GM13976 (cell line): Measurements from ENCODE around the gene C17orf114.

ENCODE experiments used
- DNase-seq: peaks from one replicate; pipeline ENCODE4 v3.0.0; 2012; ENCODE audit warnings: low spot score
- CTCF ChIP-seq: IDR thresholded peaks from 2 replicates; pipeline ENCODE4 v1.5.1; 2012; ENCODE audit warnings: borderline replicate concordance, mild to moderate bottlenecking; ENCODE audit not compliant: insufficient read depth; ENCODE audit errors: extremely low read depth, missing control alignments, control extremely low read depth
- in situ Hi-C: fragments of 300-500 bp; cut with MboI; formaldehyde crosslinking; loops from one replicate; pipeline ENCODE4 v1.12.0; 2022; ENCODE audit warnings: low sequenced_read_pairs, mixed read lengths, inconsistent platforms; ENCODE audit not compliant: unreplicated experiment

C17orf114 gene

GRCh38 chr17:4789701-4789950, 12.5 kb downstream of the C17orf114 start:
- TF ChIP-seq CTCF = no peak
- in situ Hi-C loops = loop anchor here (10.0 kb wide), 1 partner anchor 95 kb away; no protein-coding TSS in a partner anchor
- DNase-seq = no peak

GRCh38 chr17:4788807-4789700, 13.1 kb downstream of the C17orf114 start, which contains the start of gene GLTPD2:
Gene GLTPD2 (plus strand): TSS chr17:4788964. CDS start chr17:4789012, 48 bp downstream.
- no peak for TF ChIP-seq CTCF
- in situ Hi-C loops = loop anchor here (10.0 kb wide), 1 partner anchor 96 kb away; no protein-coding TSS in a partner anchor
- DNase-seq = peak; percentile 35

GRCh38 chr17:4788159-4788806, 13.8 kb downstream of the C17orf114 start:
- no peak for DNase-seq
- in situ Hi-C loops = loop anchor here (10.0 kb wide), 1 partner anchor 97 kb away; no protein-coding TSS in a partner anchor
- no peak for TF ChIP-seq CTCF

GRCh38 chr17:4786516-4786915, 15.6 kb downstream of the C17orf114 start:
- in situ Hi-C loops = loop anchor here (10.0 kb wide), 1 partner anchor 98 kb away; no protein-coding TSS in a partner anchor
- peak; percentile 26 for DNase-seq
- TF ChIP-seq CTCF = no peak

- in situ Hi-C loops = loop anchor here (10.0 kb wide), 1 partner anchor 99 kb away; no protein-coding TSS in a partner anchor
- TF ChIP-seq CTCF = no peak
Observed at GRCh38 chr17:4786106-4786511, 16.0 kb downstream of the C17orf114 start, which contains the start of gene VMO1. Gene VMO1 (minus strand): TSS chr17:4786364. CDS start chr17:4786352, 12 bp downstream.

GRCh38 chr17:4785311-4786105, 16.6 kb downstream of the C17orf114 start:
- peak; percentile 28 for DNase-seq
- in situ Hi-C loops = loop anchor here (10.0 kb wide), 1 partner anchor 99 kb away; no protein-coding TSS in a partner anchor
- no peak for TF ChIP-seq CTCF

More at GRCh38 chr17:4786106-4786511, 16.0 kb downstream of the C17orf114 start, which contains the start of gene VMO1:
- peak; percentile 24 for DNase-seq
